Adrenal gland (tissue), 12 donors: Measurements from ENCODE around the gene IGFBP5. TPM values are rescaled to one million over a fixed set of nuclear protein-coding genes. Genes with fewer than 3 reads are reported as not detected.

Experiments
- DNase-seq, 7 donors: peaks; one replicate each; pipeline ENCODE4 v3.0.0-alpha.2; 2019 to 2020
- H3K27ac ChIP-seq, 5 donors: fragments of 200-600 bp; sonication (generic) in 4 of 5; 1 replicate in 3 of 5; 2 replicates in 2 of 5; pipeline versions ENCODE4 v1.5.1 to v1.8.0; 2016 to 2020; ENCODE audit warnings: mild to moderate bottlenecking in 1 of 5
- H3K27me3 ChIP-seq: fragments of 200-600 bp; 2 replicates; pipeline ENCODE4 v1.8.0; 2021
- H3K36me3 ChIP-seq, 2 donors: fragments of 200-600 bp; replicated peaks in 1 of 2; 1 replicate in 1 of 2; 2 replicates in 1 of 2; pipeline versions ENCODE4 v1.5.1 to v1.8.0; 2018 to 2022
- H3K4me1 ChIP-seq, 2 donors: fragments of 200-600 bp; replicated peaks in 1 of 2; 1 replicate in 1 of 2; 2 replicates in 1 of 2; pipeline versions ENCODE4 v1.5.1 to v1.8.0; 2018 to 2021
- H3K4me3 ChIP-seq, 4 donors: fragments of 200-600 bp; sonication (generic) in 3 of 4; one replicate each; pipeline ENCODE4 v1.5.1; 2016 to 2018
- H3K9me3 ChIP-seq, 3 donors: fragments of 200-600 bp; sonication (generic) in 1 of 3; replicated peaks in 1 of 3; 1 replicate in 2 of 3; 2 replicates in 1 of 3; pipeline versions ENCODE4 v1.5.1 to v1.8.0; 2016 to 2021
- POLR2A ChIP-seq, 2 donors: fragments of 450-650 bp; IDR thresholded peaks; one replicate each; pipeline ENCODE4 v1.6.1; 2017; ENCODE audit warnings: antibody characterized with exemption in 2 of 2, mild to moderate bottlenecking in 2 of 2, moderate library complexity in 1 of 2
- WGBS, 4 donors: extraction: QIAGEN DNeasy Blood & Tissue Kit in 2 of 4; methylation state at CpG; one replicate each; pipeline versions ENCODE4 v1.1.5 to v1.1.7; 2013 to 2017; 5-methylcytosine and 5-hydroxymethylcytosine counted together
- intact Hi-C, 2 donors: fragments of 100-400 bp; cut with DNase I; formaldehyde crosslinking; loops; one replicate each; pipeline versions ENCODE4 v1.14.1 to v1.15.0; 2022 to 2023
- polyA plus RNA-seq, 3 donors: library from polyadenylated mRNA; stranded (reverse); fragments of 200-250 nt in 2 of 3; fragments of 350-450 nt in 1 of 3; fragmentation: Illumina TruSeq in 1 of 3; extraction: RNeasy Lipid Tissue Mini Kit (QIAGEN cat#74804) in 1 of 3; gene quantifications; one replicate each; pipeline ENCODE4 v1.2.3, GENCODE V29; 2013 to 2014
- total RNA-seq, 9 donors: library from RNA; depleted of rRNA in 4 of 9; stranded (reverse); fragments of >200 nt in 4 of 9; fragments of 120-200 nt in 1 of 9; fragmentation: NEBNext Ultra II Directional in 1 of 9; extraction: Animal tissue kit (Norgen Biotek cat#: 25700) in 1 of 9; gene quantifications; one replicate each; pipeline versions ENCODE4 v1.1.0 to v1.2.4, GENCODE V29; 2013 to 2023
- TF ChIP-seq, protein P1 (sequence below), 6 experiments: fragments of 450-650 bp in 4 of 6; fragments of 200-600 bp in 2 of 6; sonication (generic) in 1 of 6; IDR thresholded peaks; 1 replicate in 5 of 6; 2 replicates in 1 of 6; pipeline versions ENCODE4 v1.5.1 to v1.8.0; 2016 to 2021; ENCODE audit warnings: antibody characterized with exemption in 6 of 6, mild to moderate bottlenecking in 2 of 6, moderate library complexity in 1 of 6
- donor health status: healthy with polysubstance abuse.
- donor health status: Bipolar disorder and iron deficiency.
- donor health status: DM: yes; HTN: yes; CAD: no.
- donor health status: DM: no; HTN: no; CAD: no.
- donor health status: DM: no; HTN: no; CAD: no.
- donor health status: DM: yes; HTN: yes; CAD: no.

Gene IGFBP5
- total and polyA plus RNA-seq, 12 donors = 92.5 to 2,550 (median 609) TPM

DNA sequence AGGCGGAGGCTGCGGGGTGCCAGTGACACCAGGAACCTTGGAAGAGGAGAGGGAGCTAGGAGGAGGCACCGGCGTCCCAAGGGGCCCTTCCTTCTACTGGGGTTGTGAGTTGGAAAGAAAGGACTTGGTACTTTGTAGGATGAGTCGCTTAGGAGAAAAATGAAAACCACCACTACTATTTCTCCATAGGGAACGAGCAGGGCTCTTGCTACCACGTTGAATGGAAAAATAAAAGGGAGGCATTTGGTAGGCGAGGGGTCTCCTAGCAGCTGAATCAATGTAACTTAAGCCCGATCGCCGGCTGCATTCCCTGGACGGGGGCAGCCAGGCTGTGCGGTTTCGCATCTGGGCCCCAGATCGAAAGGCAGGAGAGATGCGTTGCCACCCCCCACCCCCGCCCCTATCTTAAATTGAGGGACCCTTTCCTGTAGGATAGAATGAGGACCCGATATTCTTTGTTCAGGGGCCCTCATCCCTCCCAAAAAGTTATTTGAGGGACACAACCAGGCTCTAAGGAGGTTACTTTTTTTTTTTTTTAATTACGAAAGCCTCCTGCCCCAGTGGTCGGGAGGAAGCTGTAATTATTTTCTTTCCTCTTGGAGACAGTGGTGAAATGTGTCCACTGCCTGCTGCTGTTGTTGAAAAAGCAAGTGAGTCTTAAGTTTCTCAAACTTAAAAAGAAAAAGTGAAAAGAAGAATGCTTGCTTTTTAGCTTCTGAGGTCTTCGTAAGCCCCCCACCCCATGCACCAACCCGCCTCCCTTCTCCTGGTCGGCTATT lies 60.8 kb downstream of the IGFBP5 start:
- Histone ChIP-seq H3K4me1 (peaks cover 6 to 18% of the 10 kb centered on the region in 2 donors), H3K27me3 (no peaks in the 10 kb centered on the region), H3K36me3 (no peaks in the 10 kb centered on the region), H3K9me3 (no peaks in the 10 kb centered on the region), H3K27ac (peak overlapping the region in 1 of 5 donors; percentile 8), H3K4me3 (peak overlapping the region in 2 of 4 donors; percentile 19 to 74)
- TF ChIP-seq, protein P1, sequence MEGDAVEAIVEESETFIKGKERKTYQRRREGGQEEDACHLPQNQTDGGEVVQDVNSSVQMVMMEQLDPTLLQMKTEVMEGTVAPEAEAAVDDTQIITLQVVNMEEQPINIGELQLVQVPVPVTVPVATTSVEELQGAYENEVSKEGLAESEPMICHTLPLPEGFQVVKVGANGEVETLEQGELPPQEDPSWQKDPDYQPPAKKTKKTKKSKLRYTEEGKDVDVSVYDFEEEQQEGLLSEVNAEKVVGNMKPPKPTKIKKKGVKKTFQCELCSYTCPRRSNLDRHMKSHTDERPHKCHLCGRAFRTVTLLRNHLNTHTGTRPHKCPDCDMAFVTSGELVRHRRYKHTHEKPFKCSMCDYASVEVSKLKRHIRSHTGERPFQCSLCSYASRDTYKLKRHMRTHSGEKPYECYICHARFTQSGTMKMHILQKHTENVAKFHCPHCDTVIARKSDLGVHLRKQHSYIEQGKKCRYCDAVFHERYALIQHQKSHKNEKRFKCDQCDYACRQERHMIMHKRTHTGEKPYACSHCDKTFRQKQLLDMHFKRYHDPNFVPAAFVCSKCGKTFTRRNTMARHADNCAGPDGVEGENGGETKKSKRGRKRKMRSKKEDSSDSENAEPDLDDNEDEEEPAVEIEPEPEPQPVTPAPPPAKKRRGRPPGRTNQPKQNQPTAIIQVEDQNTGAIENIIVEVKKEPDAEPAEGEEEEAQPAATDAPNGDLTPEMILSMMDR (IDR thresholded peaks at IDR 0.05) = no peak
- no peak for TF ChIP-seq POLR2A (IDR thresholded peaks at IDR 0.05)
- WGBS, 4 donors = 24 to 33% (median 29%) methylated on average over 21 to 23 of the region's 23 CpGs
- intact Hi-C loops = no loop called here
- no peak for DNase-seq

DNA sequence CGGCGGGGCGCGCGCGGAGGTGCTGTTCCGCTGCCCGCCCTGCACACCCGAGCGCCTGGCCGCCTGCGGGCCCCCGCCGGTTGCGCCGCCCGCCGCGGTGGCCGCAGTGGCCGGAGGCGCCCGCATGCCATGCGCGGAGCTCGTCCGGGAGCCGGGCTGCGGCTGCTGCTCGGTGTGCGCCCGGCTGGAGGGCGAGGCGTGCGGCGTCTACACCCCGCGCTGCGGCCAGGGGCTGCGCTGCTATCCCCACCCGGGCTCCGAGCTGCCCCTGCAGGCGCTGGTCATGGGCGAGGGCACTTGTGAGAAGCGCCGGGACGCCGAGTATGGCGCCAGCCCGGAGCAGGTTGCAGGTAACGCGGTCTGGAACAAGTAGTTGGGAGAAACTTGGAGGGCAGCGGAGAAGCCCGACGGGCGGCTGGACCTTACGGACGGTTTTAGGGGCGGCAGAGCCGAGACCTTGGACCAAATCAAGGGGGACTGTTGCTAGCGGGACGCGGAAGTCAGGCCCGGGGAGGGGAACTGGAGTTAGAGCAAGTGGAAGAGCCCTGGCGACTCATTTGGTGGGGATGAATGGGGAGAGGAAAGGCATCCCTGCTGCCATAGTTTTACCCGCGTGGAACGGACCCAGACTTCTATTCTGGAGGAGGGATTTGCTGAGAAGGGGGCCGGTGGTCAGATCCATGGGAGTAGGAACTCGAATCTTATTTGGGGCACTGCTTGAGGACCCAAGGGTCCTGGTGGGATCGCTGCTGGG lies 61.6 kb downstream of the IGFBP5 start:
- Histone ChIP-seq H3K4me3 (peak overlapping the region in 2 of 4 donors; percentile 19 to 74), H3K9me3 (no peaks in the 10 kb centered on the region), H3K27ac (peak overlapping the region in 2 of 5 donors; percentile 5 to 8), H3K27me3 (no peaks in the 10 kb centered on the region), H3K4me1 (peaks cover 6 to 18% of the 10 kb centered on the region in 2 donors), H3K36me3 (no peaks in the 10 kb centered on the region)
- peak in 2 of 7 donors; percentile 13 to 30 for DNase-seq
- TF ChIP-seq POLR2A (IDR thresholded peaks at IDR 0.05) = no peak
- 1 to 2% (median 1%) methylated on average over 21 to 65 of the region's 71 CpGs for WGBS, 4 donors
- intact Hi-C loops = no loop called here

DNA sequence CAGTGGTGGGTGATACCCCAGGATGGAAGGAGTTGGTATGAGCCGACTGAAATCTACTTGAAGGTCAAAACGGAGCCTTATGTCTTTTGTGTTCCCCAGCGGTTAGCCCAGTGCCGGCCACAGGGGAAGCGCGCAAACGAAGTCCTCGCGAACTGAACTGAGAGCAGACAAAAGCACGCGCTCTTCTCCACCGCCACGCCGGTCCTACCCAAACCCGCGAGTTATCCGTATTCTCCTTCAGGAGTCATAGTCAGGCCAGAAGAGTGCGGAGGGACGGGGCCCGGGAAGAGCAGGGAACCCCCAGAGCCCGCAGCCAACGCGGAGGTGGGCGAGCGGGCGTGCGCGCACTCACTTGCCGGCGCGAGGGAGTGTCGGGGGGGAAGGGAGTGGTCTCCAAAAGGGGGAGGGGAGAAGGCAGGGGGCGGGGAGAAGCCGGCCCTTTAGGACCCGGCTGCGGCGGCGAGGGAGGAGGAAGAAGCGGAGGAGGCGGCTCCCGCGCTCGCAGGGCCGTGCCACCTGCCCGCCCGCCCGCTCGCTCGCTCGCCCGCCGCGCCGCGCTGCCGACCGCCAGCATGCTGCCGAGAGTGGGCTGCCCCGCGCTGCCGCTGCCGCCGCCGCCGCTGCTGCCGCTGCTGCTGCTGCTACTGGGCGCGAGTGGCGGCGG lies 62.3 kb downstream of the IGFBP5 start, which contains the start of gene IGFBP2:
IGFBP2 (plus strand) TSS at position 469 of the 664 bp plus-strand sequence; CDS start at position 573, 104 bp downstream.
- Histone ChIP-seq H3K4me1 (peaks cover 6 to 18% of the 10 kb centered on the region in 2 donors), H3K4me3 (peak within 1 kb of the TSS in 2 of 4 donors; percentile 19 to 74), H3K36me3 (no peaks in the 10 kb centered on the region), H3K9me3 (no peaks in the 10 kb centered on the region), H3K27me3 (no peaks in the 10 kb centered on the region), H3K27ac (peak within 1 kb of the TSS in 2 of 5 donors; percentile 5 to 8)
- intact Hi-C loops = no loop called here
- 1 to 3% (median 1%) methylated on average over 13 to 63 of the region's 70 CpGs for WGBS, 4 donors
- TF ChIP-seq POLR2A (IDR thresholded peaks at IDR 0.05) = no peak
- TF ChIP-seq, protein P1 (IDR thresholded peaks at IDR 0.05) = no peak
- DNase-seq = peak in 4 of 7 donors; percentile 12 to 50 (median 32)

DNA sequence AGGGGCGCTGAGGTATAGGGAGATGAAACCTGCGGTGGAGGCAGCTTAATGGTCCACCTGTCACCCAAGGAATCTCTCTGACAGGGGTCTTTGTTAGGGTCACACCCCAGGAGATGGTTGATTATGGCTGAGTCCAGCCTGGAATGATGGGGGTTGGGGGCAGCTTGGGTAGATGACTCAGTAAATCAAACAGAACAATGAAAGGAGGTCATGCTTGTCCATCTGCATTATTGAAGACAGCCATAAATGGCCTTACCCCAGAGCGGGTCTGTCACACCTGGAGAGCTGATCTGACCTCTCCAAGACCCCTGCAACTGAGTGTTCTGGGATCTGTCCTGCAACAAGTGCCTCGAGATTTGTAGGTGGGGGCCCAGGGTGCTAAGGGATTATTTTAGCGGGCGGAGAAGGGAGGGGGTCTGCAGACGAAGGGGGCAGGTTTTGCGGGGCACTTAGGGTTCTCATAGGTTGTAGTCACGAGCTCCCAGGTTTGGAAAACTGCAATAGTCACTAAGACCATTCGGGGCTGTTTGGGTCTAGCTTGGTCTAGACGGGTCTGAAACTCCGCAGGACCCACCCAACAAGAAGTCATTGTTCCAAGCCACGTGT lies 62.9 kb downstream of the IGFBP5 start:
- TF ChIP-seq POLR2A (IDR thresholded peaks at IDR 0.05) = no peak
- TF ChIP-seq, protein P1 (IDR thresholded peaks at IDR 0.05) = no peak
- Histone ChIP-seq H3K4me1 (peaks cover 6 to 17% of the 10 kb centered on the region in 2 donors), H3K27ac (no peak overlapping the region), H3K9me3 (no peaks in the 10 kb centered on the region), H3K36me3 (no peaks in the 10 kb centered on the region), H3K4me3 (no peak overlapping the region), H3K27me3 (no peaks in the 10 kb centered on the region)
- no peak for DNase-seq
- intact Hi-C loops = no loop called here
- 51 to 56% (median 52%) methylated on average over 12 to 13 of the region's 13 CpGs for WGBS, 4 donors
